Naive thymus-derived CD8-positive, alpha-beta T cell (primary cell): Measurements from ENCODE around the gene ADCY2. TPM values are rescaled to one million over a fixed set of nuclear protein-coding genes. Genes with fewer than 3 reads are reported as not detected.

Experiments
- ATAC-seq, 2 donors: fragments of 150-1000 bp; cut with Tn5 transposase in 1 of 2; sonication (Bioruptor Pico), chemical (Tn5 transposase) in 1 of 2; 1 replicate in 1 of 2; 2 replicates in 1 of 2; pipeline ENCODE4 v1.10.0; 2021; ENCODE audit warnings: mild to moderate bottlenecking in 2 of 2, moderate library complexity in 2 of 2
- POLR2A ChIA-PET: fragments of 350-600 bp; sonication (Branson Sonifier 250); formaldehyde crosslinking; loops from one replicate; lab custom pipeline; 2021; ENCODE audit warnings: antibody characterized with exemption; lab: Charles Lee
- DNase-seq, 10 donors: peaks; one replicate each; pipeline versions ENCODE4 v3.0.0 to v3.0.0-alpha.2; 2020 to 2022
- H3K27ac Mint-ChIP-seq, 10 donors: one replicate each; pipeline ENCODE4 v1.8.0; 2020 to 2022; ENCODE audit warnings: mild to moderate bottlenecking in 10 of 10, mixed read lengths in 10 of 10, moderate library complexity in 4 of 10, inconsistent platforms in 1 of 10
- H3K27me3 Mint-ChIP-seq, 5 donors: one replicate each; pipeline ENCODE4 v1.8.0; 2021 to 2022; ENCODE audit warnings: mixed read lengths in 5 of 5
- H3K36me3 Mint-ChIP-seq, 3 donors: one replicate each; pipeline ENCODE4 v1.8.0; 2020 to 2022; ENCODE audit warnings: mixed read lengths in 3 of 3, mild to moderate bottlenecking in 2 of 3, inconsistent platforms in 1 of 3
- H3K4me1 Mint-ChIP-seq, 4 donors: one replicate each; pipeline ENCODE4 v1.8.0; 2021 to 2022; ENCODE audit warnings: mixed read lengths in 4 of 4
- H3K4me3 Mint-ChIP-seq, 10 donors: one replicate each; pipeline ENCODE4 v1.8.0; 2020 to 2022; ENCODE audit warnings: mild to moderate bottlenecking in 10 of 10, mixed read lengths in 10 of 10, moderate library complexity in 6 of 10, inconsistent platforms in 1 of 10
- H3K9me3 Mint-ChIP-seq, 9 donors: one replicate each; pipeline ENCODE4 v1.8.0; 2020 to 2022; ENCODE audit warnings: mixed read lengths in 9 of 9, mild to moderate bottlenecking in 3 of 9, inconsistent platforms in 1 of 9, moderate library complexity in 1 of 9
- polyA plus RNA-seq, 3 donors: library from polyadenylated mRNA; unstranded; fragments of 300-500 nt; fragmentation: Illumina TruSeq; gene quantifications; one replicate each; pipeline ENCODE4 v1.2.3, GENCODE V29; 2021
- total RNA-seq, 8 experiments: library from RNA in 2 of 8; stranded (reverse) in 2 of 8; gene quantifications; one replicate each; pipeline ENCODE4 v1.2.3 and lab custom pipeline; 2021 to 2026

The ADCY2 gene
- total and polyA plus RNA-seq, 5 experiments from 2014 or later, result not detected

DNA sequence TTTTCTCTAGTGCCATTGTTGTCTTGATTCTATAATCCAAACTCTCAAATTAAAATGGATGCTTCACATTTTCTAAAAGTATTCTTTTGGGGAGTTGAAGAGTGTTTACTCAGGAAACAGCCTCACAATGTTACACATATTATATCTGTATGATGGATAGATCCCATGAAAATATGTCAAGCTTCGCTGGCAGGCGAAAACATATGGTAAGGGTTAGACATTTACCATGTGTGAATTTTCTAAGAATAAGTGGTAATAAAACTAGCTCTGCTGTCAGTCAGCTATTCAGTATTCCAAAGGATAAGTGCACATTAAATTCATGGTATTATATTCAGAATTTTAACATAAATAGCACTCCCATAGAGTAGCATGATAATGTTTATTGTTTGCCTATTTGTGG lies 13.3 kb upstream of the ADCY2 start:
- peaks cover 0 to 5% (median 2%) of the 10 kb centered on the region in 5 donors for H3K27me3 Mint-ChIP-seq
- DNase-seq (no peak), ATAC-seq (no peak)
- H3K4me3 Mint-ChIP-seq, result no peak overlapping the region
- no peaks in the 10 kb centered on the region for H3K9me3 Mint-ChIP-seq
- no peaks in the 10 kb centered on the region for H3K4me1 Mint-ChIP-seq
- no peak overlapping the region for H3K27ac Mint-ChIP-seq
- POLR2A ChIA-PET, result no interaction called here
- no peaks in the 10 kb centered on the region for H3K36me3 Mint-ChIP-seq

DNA sequence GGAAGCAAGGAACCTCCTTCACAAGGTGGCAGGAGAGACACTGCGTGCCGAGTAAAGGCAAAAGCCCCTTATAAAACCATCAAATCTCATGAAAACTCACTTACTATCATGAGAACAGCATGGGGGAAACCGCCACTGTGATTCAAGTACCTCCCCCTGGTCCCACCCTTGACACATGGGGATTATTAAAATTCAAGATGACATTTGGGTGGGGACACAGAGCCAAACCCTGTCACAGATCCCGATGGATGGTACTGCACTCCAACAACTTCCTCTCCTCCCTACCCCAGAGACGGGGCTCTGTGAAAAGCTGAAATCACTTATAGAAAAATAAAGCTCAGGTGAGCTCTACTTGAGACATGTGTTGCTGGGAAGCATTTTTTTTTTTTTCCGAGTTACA lies 10.3 kb upstream of the ADCY2 start:
- H3K27ac Mint-ChIP-seq, result no peak overlapping the region
- ATAC-seq, result no peak
- H3K9me3 Mint-ChIP-seq, result no peaks in the 10 kb centered on the region

GRCh38 chr5:7388553-7388952 lies 7.4 kb upstream of the ADCY2 start:
- peaks cover 7 to 11% (median 8%) of the 10 kb centered on the region in 5 donors for H3K27me3 Mint-ChIP-seq
- DNase-seq, result no peak
- H3K4me1 Mint-ChIP-seq, result no peaks in the 10 kb centered on the region
- H3K36me3 Mint-ChIP-seq, result no peaks in the 10 kb centered on the region
- POLR2A ChIA-PET, result no interaction called here
- H3K27ac Mint-ChIP-seq, result no peak overlapping the region
- no peak overlapping the region for H3K4me3 Mint-ChIP-seq
- no peak for ATAC-seq
- H3K9me3 Mint-ChIP-seq, result peaks cover 0 to 2% (median 0%) of the 10 kb centered on the region in 9 donors

More for the DNA sequence above, 10.3 kb upstream of the ADCY2 start:
- H3K36me3 Mint-ChIP-seq, result no peaks in the 10 kb centered on the region
- no peak for DNase-seq
- no peaks in the 10 kb centered on the region for H3K4me1 Mint-ChIP-seq
- POLR2A ChIA-PET, result no interaction called here
- peaks cover 0 to 5% (median 2%) of the 10 kb centered on the region in 5 donors for H3K27me3 Mint-ChIP-seq
- no peak overlapping the region for H3K4me3 Mint-ChIP-seq

GRCh38 chr5:7391215-7391614 lies 4.7 kb upstream of the ADCY2 start:
- DNase-seq (no peak), ATAC-seq (no peak)
- H3K36me3 Mint-ChIP-seq, result no peaks in the 10 kb centered on the region
- peaks cover 6 to 17% (median 16%) of the 10 kb centered on the region in 5 donors for H3K27me3 Mint-ChIP-seq
- POLR2A ChIA-PET, result no interaction called here
- no peak overlapping the region for H3K27ac Mint-ChIP-seq
- no peak overlapping the region for H3K4me3 Mint-ChIP-seq
- H3K9me3 Mint-ChIP-seq, result peaks cover 0 to 2% (median 0%) of the 10 kb centered on the region in 9 donors
- H3K4me1 Mint-ChIP-seq, result no peaks in the 10 kb centered on the region

DNA sequence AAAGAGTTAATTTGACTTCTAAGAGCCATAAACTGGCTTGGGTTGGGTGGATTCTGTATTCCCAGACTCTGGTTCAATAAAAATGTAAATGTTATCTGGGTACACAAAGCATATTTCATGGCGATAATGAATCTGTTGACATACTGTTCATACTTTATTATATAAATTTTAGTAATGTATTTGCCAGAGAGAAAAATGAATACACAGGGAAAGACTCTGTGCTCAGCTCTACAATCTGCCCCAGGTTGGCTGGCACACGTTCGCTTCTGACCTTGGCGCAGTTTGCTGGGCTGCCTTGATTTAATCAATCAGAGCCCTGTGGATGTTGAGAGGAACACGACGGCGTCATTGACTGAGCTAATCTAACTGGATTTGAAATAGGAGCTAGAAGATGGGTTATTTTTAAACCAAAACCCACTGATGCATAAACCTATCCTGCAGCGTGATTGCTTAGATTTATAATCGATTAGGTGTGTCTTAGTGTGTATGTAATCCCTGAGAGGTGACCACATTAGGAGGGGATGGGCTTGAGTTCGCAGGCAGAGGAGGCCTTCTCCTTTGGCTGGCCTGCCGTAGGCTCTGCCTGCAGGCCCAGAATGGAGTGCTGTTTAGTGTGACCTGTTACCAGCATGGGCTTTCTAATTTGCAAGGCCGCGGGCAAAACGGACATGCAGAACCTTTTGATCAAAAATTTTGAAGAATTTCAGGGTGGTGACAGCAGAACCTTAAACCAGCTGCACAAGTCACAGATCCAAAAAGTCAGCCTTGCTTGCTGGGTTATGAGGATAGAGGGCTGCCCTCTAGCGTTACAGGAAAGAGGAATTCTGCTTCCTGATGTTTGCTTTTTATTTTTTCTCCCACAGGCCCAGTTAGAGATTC lies 3.9 kb upstream of the ADCY2 start:
- Mint-ChIP-seq H3K9me3 (peaks cover 0 to 4% (median 0%) of the 10 kb centered on the region in 9 donors), H3K4me1 (peaks cover 0 to 5% (median 3%) of the 10 kb centered on the region in 4 donors), H3K27me3 (peaks cover 10 to 23% (median 21%) of the 10 kb centered on the region in 5 donors), H3K36me3 (peaks cover 0 to 4% (median 0%) of the 10 kb centered on the region in 3 donors), H3K4me3 (no peak overlapping the region), H3K27ac (no peak overlapping the region)
- ATAC-seq (no peak), DNase-seq (no peak)
- POLR2A ChIA-PET, result no interaction called here

DNA sequence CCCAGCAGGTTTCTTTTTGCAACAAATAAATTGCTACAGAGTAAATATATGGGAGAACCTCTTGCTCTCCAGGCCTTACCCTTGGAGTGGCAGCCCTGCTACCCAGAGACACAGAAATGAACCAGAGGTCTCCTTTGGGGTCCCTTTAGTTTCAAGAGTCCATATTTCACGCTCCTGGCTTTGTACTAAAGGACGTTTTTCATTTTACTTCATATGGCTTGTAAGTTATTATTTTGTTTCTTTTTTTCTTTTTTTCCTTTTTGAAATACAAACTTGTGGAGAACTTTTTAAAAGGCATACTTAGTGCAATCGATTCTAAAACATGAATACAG lies 3.3 kb upstream of the ADCY2 start:
- H3K27ac Mint-ChIP-seq, result no peak overlapping the region
- peaks cover 0 to 5% (median 0%) of the 10 kb centered on the region in 9 donors for H3K9me3 Mint-ChIP-seq
- H3K27me3 Mint-ChIP-seq, result peaks cover 12 to 27% (median 23%) of the 10 kb centered on the region in 5 donors
- peaks cover 0 to 6% (median 3%) of the 10 kb centered on the region in 4 donors for H3K4me1 Mint-ChIP-seq
- ATAC-seq (no peak), DNase-seq (no peak)
- H3K4me3 Mint-ChIP-seq, result no peak overlapping the region
- POLR2A ChIA-PET, result no interaction called here
- peaks cover 0 to 5% (median 0%) of the 10 kb centered on the region in 3 donors for H3K36me3 Mint-ChIP-seq

DNA sequence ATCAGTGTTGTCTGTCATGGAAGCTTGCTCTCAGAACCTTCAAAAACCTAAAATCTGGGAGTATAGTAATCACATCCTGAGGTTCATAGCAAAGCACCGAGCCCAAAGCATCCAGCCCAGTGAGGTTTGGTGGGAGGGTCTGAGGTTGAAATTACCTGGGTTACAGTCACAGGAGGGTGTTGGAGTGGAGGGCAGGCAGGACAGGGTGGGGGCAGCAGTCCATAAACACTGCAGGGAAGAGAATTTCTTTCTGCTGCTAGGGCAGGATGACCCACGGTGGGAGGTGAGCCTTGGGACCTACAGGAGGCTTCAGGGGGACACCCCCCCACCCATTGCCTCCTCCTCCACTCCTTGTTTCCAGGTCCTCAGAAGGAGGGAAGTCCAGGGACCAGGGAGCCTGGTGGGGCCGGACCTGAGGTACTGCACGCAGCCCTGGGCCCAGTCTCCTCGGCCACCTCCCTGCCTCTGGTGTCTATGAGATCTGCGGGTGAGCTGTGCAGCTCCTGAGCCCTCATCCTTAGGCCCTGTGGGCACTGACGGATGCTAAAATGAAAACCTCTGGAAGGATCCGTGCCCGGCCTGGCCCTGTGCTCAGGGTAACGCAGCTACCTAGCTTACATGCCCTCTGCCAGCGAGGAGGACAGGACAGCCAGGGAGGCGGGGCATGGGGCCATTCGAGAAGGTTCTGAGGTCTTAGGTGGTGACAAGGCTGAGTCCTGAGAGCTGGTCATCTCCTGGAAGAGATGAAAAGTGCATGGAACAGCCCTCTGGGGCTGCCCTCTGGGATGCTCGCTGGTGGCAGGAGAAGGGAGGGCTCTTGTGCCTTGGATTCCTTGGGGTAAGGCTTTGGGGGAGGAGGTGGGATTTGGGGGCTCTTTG lies 1.8 kb upstream of the ADCY2 start:
- peaks cover 0 to 5% (median 0%) of the 10 kb centered on the region in 9 donors for H3K9me3 Mint-ChIP-seq
- POLR2A ChIA-PET, result no interaction called here
- H3K4me3 Mint-ChIP-seq, result peak overlapping the region in 1 of 10 donors; percentile 11
- H3K27ac Mint-ChIP-seq, result no peak overlapping the region
- ATAC-seq, result no peak
- peaks cover 0 to 6% (median 3%) of the 10 kb centered on the region in 4 donors for H3K4me1 Mint-ChIP-seq
- no peak for DNase-seq
- H3K27me3 Mint-ChIP-seq, result peaks cover 18 to 42% (median 33%) of the 10 kb centered on the region in 5 donors
- peaks cover 0 to 9% (median 0%) of the 10 kb centered on the region in 3 donors for H3K36me3 Mint-ChIP-seq

GRCh38 chr5:7394889-7395431 lies 978 bp upstream of the ADCY2 start:
- Mint-ChIP-seq H3K27me3 (peaks cover 18 to 42% (median 33%) of the 10 kb centered on the region in 5 donors), H3K27ac (no peak overlapping the region), H3K4me3 (no peak overlapping the region), H3K4me1 (peaks cover 0 to 6% (median 3%) of the 10 kb centered on the region in 4 donors), H3K36me3 (peaks cover 0 to 9% (median 0%) of the 10 kb centered on the region in 3 donors), H3K9me3 (peaks cover 0 to 5% (median 0%) of the 10 kb centered on the region in 9 donors)
- POLR2A ChIA-PET, result no interaction called here
- DNase-seq (no peak), ATAC-seq (no peak)

- Mint-ChIP-seq H3K36me3 (peaks cover 0 to 9% (median 0%) of the 10 kb centered on the region in 3 donors), H3K4me3 (no peak overlapping the region), H3K4me1 (peaks cover 0 to 6% (median 3%) of the 10 kb centered on the region in 4 donors), H3K9me3 (peaks cover 0 to 5% (median 0%) of the 10 kb centered on the region in 9 donors), H3K27me3 (peaks cover 18 to 42% (median 33%) of the 10 kb centered on the region in 5 donors), H3K27ac (no peak overlapping the region)
- ATAC-seq, result no peak
- DNase-seq, result no peak
- POLR2A ChIA-PET, result no interaction called here
Measured at GRCh38 chr5:7395432-7395946, 449 bp upstream of the ADCY2 start.

DNA sequence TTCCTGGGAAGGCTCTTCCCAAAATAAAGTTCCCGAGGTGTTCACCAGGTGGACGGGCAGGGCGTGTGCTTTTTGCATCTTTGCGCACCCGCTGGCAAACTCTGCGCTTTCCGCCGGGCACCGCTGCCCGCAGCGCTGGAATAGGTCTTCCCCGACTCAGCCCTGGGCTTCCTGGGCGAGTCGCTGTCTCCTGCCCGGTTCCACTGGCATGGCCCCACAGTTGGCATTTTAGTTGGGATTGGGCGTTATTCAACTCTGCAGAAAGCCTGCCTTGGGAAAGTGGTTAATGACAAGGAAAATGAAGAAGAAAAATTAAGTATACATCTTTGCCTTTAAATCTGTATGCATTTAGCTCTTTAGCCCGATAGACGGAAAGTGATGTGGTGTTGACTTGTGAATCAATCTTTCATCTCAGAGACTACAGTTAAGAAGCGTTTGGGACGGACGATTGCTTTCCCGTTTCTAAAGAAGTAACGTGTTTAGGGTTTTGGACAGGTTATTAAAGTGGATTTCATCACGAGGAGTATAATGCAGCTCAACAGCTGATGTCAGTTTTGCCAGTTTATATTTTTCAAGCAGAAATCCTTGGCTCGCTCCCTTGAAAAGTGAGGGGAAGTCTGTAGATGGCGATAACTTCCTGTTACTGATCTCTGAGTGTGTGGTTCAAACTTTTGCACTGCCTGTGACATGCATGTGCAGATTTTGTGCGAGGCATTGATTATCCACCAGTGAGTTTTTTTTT lies 946 bp downstream of the ADCY2 start:
- POLR2A ChIA-PET, result no interaction called here
- Mint-ChIP-seq H3K27ac (no peak overlapping the region), H3K9me3 (peaks cover 0 to 5% (median 0%) of the 10 kb centered on the region in 9 donors), H3K36me3 (peaks cover 0 to 9% (median 0%) of the 10 kb centered on the region in 3 donors), H3K27me3 (peaks cover 18 to 42% (median 32%) of the 10 kb centered on the region in 5 donors), H3K4me3 (peak overlapping the region in 5 of 10 donors; percentile 0 to 46 (median 29)), H3K4me1 (peaks cover 0 to 6% (median 3%) of the 10 kb centered on the region in 4 donors)
- DNase-seq (no peak), ATAC-seq (no peak)

DNA sequence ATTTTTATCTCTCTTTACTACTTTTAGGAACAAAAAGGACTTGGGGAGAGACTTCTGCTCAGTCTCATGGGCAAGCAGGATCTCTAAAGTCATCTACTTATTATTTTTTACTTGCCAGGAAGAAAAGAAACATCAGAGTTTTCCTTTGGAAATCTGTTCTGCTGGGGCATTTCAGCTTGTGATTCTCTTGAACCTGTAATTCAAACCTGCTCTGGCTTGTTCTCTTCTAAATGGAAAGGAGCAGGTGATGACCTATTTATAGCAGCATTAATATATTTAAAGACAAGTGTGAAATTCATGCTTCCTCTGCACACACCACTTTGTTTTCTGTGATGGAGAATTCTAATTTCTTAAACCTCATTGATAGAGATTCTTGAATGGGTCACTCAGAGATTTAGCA lies 2.0 kb downstream of the ADCY2 start:
- peaks cover 0 to 5% (median 0%) of the 10 kb centered on the region in 9 donors for H3K9me3 Mint-ChIP-seq
- ATAC-seq, result no peak
- no peak for DNase-seq
- peaks cover 21 to 40% (median 31%) of the 10 kb centered on the region in 5 donors for H3K27me3 Mint-ChIP-seq
- peaks cover 0 to 6% (median 3%) of the 10 kb centered on the region in 4 donors for H3K4me1 Mint-ChIP-seq
- no peak overlapping the region for H3K27ac Mint-ChIP-seq
- POLR2A ChIA-PET, result no interaction called here
- H3K36me3 Mint-ChIP-seq, result peaks cover 0 to 9% (median 0%) of the 10 kb centered on the region in 3 donors
- H3K4me3 Mint-ChIP-seq, result no peak overlapping the region
